NOMO-1 (cell line): ENCODE data around the gene TCAP.

Experiments
- DNase-seq, 2 experiments: peaks; one replicate each; lab custom pipeline; 2025; ENCODE audit not compliant: unreplicated experiment in 2 of 2; lab: John Stamatoyannopoulos, UW

TCAP gene

GRCh38 chr17:39647256-39647655 lies 17.9 kb upstream of the TCAP start:
- no peak for DNase-seq

- no peak for DNase-seq
Observed at GRCh38 chr17:39648616-39649366, 16.4 kb upstream of the TCAP start.

DNA sequence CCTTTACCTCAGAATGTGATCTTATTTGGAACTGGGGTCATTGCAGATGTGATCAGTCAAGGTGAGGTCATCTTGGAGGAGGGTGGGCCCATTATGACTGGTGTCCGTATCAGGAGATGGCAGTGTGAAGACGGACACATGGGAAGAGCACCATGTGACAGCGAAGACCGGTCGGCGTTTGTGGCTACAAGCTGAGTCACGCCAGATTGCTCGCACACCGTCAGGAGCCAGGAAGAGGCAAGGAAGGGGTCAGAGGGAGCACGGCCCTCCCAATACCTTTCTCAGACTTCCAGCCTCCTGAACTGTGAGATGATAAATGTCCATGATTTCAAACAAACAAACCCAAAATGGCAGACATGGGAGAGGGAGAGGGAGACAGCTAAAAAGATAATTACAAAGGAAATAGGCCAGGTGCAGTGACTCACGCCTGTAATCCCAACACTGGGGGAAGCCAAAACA lies 15.0 kb upstream of the TCAP start:
- DNase-seq = no peak

DNA sequence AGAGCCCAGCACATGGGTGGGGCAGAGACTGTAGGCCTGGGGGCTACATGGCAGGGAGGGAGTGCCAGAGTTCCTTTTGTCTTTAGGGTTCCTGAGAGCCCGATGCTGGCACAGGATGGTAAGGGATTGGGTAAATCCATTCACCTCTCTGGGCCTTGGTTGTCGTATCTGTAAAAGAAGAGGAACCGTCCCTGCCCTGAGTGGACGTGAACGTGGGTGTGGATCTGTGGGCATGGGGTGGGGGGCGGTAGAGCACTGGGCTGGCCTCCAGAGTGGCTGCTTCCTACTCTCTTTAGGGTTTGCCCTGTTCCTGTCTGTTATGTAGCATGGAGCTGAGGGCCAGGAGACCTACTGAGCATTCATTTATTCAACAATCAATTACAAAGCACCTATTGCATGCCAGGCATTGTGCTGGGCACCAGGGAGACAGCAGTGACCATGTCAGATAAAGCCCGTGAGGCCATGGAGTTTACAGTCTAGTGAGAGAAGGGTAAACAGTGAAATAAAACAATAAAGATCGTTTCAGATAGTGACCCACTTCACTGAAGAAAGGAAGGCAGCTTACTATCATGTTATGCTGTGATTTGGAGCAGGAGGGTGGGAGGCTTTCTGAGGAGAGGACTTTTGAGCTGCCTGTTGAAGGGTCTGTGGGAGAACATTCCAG lies 13.1 kb upstream of the TCAP start:
- DNase-seq = no peak

DNA sequence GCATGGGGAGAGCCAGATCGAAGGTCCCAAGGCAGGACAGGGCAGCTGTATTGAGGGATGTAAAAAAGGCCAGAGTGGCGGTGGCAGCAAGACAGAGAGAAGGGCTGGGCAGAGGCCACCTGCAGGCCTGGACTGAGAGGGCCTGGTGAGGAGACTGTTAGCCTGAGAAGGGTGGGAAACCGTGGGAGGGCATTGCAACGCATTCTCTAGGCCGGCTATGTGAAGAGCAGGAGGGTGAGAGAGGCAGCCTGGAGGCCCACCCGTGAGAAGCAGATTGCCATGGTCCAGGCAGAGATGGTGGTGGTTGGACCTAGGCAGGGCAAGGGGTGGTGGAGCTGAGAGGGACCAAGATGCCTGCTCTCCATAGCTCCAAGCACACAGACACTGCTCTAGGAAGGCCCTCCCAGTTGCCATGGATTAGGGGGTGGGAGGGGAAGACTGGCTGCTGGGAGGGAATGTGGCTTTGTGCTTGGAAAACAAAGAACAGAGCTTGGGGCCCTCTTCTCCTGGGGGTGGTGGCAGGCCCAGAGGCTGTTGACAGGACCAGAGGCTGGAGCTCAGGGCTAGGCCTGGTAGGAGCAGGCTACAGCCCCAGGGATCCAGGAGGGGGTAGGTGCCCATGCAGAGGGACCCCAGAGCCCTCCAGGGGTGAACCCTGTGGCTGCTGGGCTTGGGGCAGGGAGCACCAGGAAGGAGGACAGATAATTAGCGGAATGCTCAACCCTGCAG lies 12.4 kb upstream of the TCAP start:
- no peak for DNase-seq

- no peak for DNase-seq
Observed at GRCh38 chr17:39653316-39653661, 11.9 kb upstream of the TCAP start.

- peak; percentile 39 to 49 for DNase-seq
Observed at GRCh38 chr17:39653662-39654331, 11.4 kb upstream of the TCAP start.

DNA sequence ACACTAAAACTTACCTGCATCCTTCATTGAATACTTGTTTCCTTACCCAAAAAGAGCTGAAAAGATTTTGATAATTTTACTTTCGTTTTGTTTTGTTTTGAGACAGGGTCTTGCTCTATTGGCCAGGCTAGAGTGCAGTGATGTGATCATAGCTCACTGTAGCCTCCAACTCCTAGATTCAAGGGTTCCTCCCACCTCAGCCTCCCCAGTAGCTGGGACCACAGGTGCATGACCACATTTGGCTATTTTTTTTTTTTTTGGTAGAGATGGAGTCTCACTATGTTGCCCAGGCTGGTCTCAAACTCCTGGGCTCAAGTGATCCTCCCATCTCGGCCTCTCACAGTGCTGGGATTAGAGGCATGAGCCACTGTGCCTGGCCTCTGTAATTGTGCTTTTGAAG lies 10.0 kb upstream of the TCAP start:
- no peak for DNase-seq

DNA sequence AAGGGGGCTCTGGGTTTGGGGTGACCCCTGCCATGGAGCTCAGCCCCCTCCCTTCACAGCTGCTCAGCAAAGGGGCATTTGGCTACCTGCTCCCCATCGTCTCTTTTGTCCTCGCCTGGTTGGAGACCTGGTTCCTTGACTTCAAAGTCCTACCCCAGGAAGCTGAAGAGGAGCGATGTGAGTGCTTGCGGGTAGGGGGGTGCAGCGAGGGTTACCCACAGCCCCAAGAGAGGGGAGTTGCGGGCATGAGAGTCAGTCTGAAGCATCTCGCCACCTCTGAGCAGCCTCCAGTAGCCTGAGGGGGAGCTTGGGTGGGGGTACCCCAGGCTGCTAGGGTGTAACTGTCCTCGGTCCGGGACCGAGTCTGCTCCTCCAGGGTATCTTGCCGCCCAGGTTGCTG lies 6.8 kb upstream of the TCAP start:
- DNase-seq = no peak

DNA sequence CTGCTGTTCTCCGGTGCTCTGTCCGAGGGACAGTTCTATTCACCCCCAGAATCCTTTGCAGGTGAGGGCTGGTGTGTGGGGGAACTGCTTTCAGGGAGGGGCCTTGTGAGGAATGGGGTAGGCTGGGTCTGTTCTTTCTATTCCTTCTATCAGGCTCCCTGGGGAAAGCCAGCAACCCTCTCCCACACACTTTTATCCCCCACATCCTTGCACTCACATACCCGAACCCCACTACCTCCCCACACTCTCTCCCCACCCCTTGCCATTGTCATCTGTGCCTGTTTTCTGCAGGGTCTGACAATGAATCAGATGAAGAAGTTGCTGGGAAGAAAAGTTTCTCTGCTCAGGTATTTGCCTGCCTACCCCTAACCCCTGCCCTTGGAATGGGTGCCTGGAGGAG lies 6.4 kb upstream of the TCAP start:
- DNase-seq = no peak

DNA sequence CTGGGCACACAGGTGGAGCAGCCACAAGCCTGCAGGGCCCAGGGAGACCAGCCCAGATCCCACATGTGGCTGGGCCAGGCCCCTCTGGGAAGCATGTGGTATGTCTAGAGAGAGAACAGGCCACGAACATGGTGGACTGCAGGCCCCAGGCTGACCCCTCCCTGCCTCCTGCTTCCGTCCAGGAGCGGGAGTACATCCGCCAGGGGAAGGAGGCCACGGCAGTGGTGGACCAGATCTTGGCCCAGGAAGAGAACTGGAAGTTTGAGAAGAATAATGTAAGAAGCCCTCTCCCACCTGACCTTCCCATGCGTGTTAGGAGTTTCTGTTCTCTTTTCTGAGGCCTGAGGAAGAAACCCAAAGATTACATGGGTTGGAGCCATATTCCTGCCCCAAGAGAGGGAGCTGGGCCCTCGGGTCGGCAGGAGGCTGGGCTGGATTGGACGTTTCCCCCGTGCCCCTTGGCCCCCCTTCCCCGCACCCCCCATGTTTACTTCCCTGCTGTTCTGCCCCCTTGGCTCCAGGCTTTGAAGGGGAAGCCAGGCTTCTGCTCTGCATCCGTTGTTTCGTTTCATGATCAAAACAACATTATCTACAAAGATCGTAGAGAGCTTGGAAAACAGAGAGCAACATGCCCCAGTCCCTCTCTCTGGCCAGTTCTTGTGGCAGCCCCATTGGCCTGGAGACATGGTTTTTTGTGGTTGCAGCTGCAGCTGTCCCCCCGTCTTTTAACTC lies 5.7 kb upstream of the TCAP start:
- peak in 1 of 2 experiments; percentile 45 for DNase-seq

GRCh38 chr17:39660011-39660360 lies 5.2 kb upstream of the TCAP start:
- no peak for DNase-seq

GRCh38 chr17:39660397-39661385 lies 4.5 kb upstream of the TCAP start:
- no peak for DNase-seq

DNA sequence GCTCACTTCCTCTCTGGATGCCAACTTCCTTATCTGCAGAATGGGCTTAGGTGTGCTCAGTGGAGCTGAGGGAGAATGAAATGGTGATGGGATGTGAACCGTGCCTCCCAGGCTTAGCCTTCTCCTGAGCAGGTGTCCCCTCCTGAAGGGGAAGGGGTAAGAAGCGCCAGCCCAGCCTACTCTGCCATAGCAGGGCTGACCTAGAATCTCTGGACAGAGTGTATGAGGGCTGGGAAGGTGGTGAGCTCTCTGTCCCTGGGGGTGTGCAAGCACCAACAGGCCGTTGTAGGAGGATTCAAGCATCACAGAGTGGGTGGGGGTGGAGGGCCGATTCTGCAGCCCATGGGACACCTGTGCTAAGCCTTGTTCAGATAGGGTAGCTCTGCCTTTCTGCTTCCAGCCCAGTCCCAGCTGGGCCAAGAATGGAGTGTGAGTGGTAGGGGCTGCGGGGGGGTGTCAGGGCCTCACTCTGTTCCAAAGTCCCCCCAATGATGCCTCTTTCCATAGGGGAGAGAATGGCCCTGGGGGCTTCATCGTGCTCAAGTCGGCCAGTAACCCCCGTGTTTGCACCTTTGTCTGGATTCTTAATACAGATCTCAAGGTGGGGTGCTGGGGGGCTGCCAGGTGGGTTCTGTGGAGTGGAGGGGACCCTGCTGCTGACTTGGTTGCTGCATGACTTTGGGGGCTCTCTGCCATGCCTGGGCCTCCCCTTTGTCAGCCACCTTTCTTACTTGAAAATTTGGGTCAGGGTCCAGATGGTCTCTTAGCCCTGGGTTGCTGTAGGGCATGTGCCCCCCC lies 3.2 kb upstream of the TCAP start:
- DNase-seq = no peak

DNA sequence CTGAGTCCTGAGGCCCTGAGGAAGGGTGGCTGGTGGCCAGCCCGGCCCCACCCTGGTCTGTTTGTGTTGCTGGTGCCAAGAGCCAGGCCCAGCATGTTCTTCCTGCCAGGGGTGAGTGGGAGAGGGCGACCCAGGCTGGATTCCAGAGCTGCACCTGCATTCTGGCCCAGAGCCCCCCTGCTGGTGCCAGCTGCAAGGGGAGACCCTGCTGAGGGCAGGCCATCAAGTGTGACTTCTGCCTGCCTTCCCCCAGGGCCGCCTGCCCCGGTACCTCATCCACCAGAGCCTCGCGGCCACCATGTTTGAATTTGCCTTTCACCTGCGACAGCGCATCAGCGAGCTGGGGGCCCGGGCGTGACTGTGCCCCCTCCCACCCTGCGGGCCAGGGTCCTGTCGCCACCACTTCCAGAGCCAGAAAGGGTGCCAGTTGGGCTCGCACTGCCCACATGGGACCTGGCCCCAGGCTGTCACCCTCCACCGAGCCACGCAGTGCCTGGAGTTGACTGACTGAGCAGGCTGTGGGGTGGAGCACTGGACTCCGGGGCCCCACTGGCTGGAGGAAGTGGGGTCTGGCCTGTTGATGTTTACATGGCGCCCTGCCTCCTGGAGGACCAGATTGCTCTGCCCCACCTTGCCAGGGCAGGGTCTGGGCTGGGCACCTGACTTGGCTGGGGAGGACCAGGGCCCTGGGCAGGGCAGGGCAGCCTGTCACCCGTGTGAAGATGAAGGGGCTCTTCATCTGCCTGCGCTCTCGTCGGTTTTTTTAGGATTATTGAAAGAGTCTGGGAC lies 2.4 kb upstream of the TCAP start:
- DNase-seq = no peak

DNA sequence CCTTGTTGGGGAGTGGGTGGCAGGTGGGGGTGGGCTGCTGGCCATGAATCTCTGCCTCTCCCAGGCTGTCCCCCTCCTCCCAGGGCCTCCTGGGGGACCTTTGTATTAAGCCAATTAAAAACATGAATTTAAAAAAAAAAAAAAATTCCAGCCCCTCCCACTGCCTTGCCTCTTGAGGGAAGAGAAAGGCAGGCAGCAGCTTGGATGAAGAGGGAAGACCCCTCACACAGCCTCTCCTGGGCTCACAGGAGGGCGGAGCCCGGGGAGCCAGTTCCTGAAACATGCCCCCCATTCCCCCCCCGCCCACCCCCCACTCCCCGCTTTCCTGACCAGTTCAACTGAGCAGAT lies 1.8 kb upstream of the TCAP start:
- no peak for DNase-seq

GRCh38 chr17:39663688-39664580 lies 1.2 kb upstream of the TCAP start:
- no peak for DNase-seq
